Prostate gland (tissue), 2 donors: ENCODE results near the gene TRPV6.

Source experiments
- CTCF ChIP-seq, 4 experiments: fragments of 200-600 bp in 2 of 4; fragments of 450-650 bp in 2 of 4; sonication (generic) in 2 of 4; IDR thresholded peaks; 1 replicate in 3 of 4; 2 replicates in 1 of 4; pipeline ENCODE4 v1.5.1; 2016 to 2019; ENCODE audit warnings: antibody characterized with exemption in 4 of 4, mild to moderate bottlenecking in 2 of 4, moderate library complexity in 2 of 4
- POLR2A ChIP-seq: fragments of 450-650 bp; IDR thresholded peaks from one replicate; pipeline ENCODE4 v1.6.1; 2016; ENCODE audit warnings: antibody characterized with exemption, mild to moderate bottlenecking
- POLR2AphosphoS5 ChIP-seq: sonication (generic); formaldehyde crosslinking; IDR thresholded peaks from one replicate; pipeline ENCODE4 v1.6.1; 2017; ENCODE audit warnings: antibody characterized with exemption

GRCh38 chr7:142822714-142823113 lies 62.8 kb downstream of the TRPV6 start:
- no peak for TF ChIP-seq CTCF (IDR thresholded peaks at IDR 0.05)
- no peak for TF ChIP-seq POLR2AphosphoS5
- no peak for TF ChIP-seq POLR2A
